Psoas muscle (tissue), 8 donors: ENCODE results near the gene TENM4. TPM values are rescaled to one million over a fixed set of nuclear protein-coding genes. Genes with fewer than 3 reads are reported as not detected.
A peak's percentile ranks its signal among the peaks of the same experiment; 100 is the strongest.

Experiments used
- ATAC-seq, 4 donors: fragments of 200-7000 bp; cut with Tn5 transposase; one replicate each; pipeline ENCODE4 v1.9.1; 2020; ENCODE audit warnings: moderate library complexity in 3 of 4, mild to moderate bottlenecking in 2 of 4
- DNase-seq, 2 donors: peaks; one replicate each; pipeline ENCODE4 v3.0.0-alpha.2; 2020
- H3K27ac ChIP-seq: fragments of 200-600 bp; one replicate; pipeline ENCODE4 v1.8.0; 2022
- H3K27me3 ChIP-seq, 3 donors: fragments of 200-600 bp in 1 of 3; one replicate each; pipeline versions ENCODE4 v1.6.1 to v1.8.0; 2013 to 2022; ENCODE audit warnings: low read length in 2 of 3, mild to moderate bottlenecking in 2 of 3, moderate library complexity in 1 of 3; ENCODE audit not compliant: insufficient read depth in 3 of 3
- H3K36me3 ChIP-seq, 2 donors: fragments of 200-600 bp in 1 of 2; one replicate each; pipeline versions ENCODE4 v1.6.1 to v1.8.0; 2013 to 2022; ENCODE audit warnings: low read depth in 1 of 2, mild to moderate bottlenecking in 1 of 2, moderate library complexity in 1 of 2; ENCODE audit not compliant: insufficient read depth in 1 of 2
- H3K4me1 ChIP-seq: fragments of 200-600 bp; one replicate; pipeline ENCODE4 v1.8.0; 2022
- H3K4me3 ChIP-seq: fragments of 200-600 bp; one replicate; pipeline ENCODE4 v1.8.0; 2022; ENCODE audit warnings: mild to moderate bottlenecking
- H3K9me3 ChIP-seq: fragments of 200-600 bp; one replicate; pipeline ENCODE4 v1.8.0; 2022
- CTCF ChIP-seq: fragments of 200-600 bp; IDR thresholded peaks from one replicate; pipeline ENCODE4 v1.8.0; 2022; ENCODE audit warnings: antibody characterized with exemption
- WGBS, 3 donors: extraction: QIAGEN DNeasy Blood & Tissue Kit; methylation state at CpG; one replicate each; pipeline versions ENCODE4 v1.1.6 to v1.1.7; 2013; 5-methylcytosine and 5-hydroxymethylcytosine counted together
- intact Hi-C, 2 donors: fragments of 100-400 bp; cut with DNase I; formaldehyde crosslinking; loops; one replicate each; pipeline versions ENCODE4 v1.11.0 to v1.14.2; 2022
- polyA plus RNA-seq, 3 donors: library from polyadenylated mRNA; stranded (reverse); fragments of 200-250 nt; gene quantifications; one replicate each; pipeline ENCODE4 v1.2.3, GENCODE V29; 2013
- total RNA-seq, 4 donors: library from RNA; stranded (reverse); fragmentation: NEBNext Ultra II Directional in 2 of 4; extraction: Animal tissue kit (Norgen Biotek cat#: 25700) in 2 of 4; gene quantifications; one replicate each; pipeline versions ENCODE4 v1.2.1 to v1.2.4, GENCODE V29; 2021 to 2023
- donor health status: healthy with polysubstance abuse.
- donor health status: DM: no; HTN: no; CAD: no; lungs with moderate emphysema.
- donor health status: Bipolar disorder and iron deficiency.
- donor health status: healthy.
- donor health status: DM: yes; HTN: yes; CAD: no.
- donor health status: DM: no; HTN: no; CAD: no.
- donor health status: DM: no; HTN: no; CAD: no.
- donor health status: DM: yes; HTN: yes; CAD: no.

TENM4 gene
- total and polyA plus RNA-seq, 7 donors: 0.05 to 1.7 (median 0.48) TPM

- H3K27ac ChIP-seq: no peak overlapping the region
- no peaks in the 10 kb centered on the region for H3K36me3 ChIP-seq
- H3K27me3 ChIP-seq: no peaks in the 10 kb centered on the region
- DNase-seq: no peak
- ATAC-seq: peak; percentile 39 to 84 (median 59)
- intact Hi-C loops: no loop called here
- peaks cover 11% of the 10 kb centered on the region for H3K4me1 ChIP-seq
- no peak for TF ChIP-seq CTCF
- 20 to 28% (median 23%) methylated on average over 2 of the region's 2 CpGs for WGBS, 3 donors
- no peaks in the 10 kb centered on the region for H3K9me3 ChIP-seq
- no peak overlapping the region for H3K4me3 ChIP-seq
These were observed 339.2 kb downstream of the TENM4 start for GRCh38 chr11:79101656-79102055.

GRCh38 chr11:79100093-79100910 lies 340.5 kb downstream of the TENM4 start:
- peak; percentile 55 to 82 (median 75) for ATAC-seq
- intact Hi-C loops: no loop called here
- peak; percentile 62 for TF ChIP-seq CTCF
- no peaks in the 10 kb centered on the region for H3K27me3 ChIP-seq
- no peak overlapping the region for H3K4me3 ChIP-seq
- no peak overlapping the region for H3K27ac ChIP-seq
- no peak for DNase-seq
- WGBS, 3 donors: 52 to 64% (median 61%) methylated on average over 9 of the region's 9 CpGs
- no peaks in the 10 kb centered on the region for H3K9me3 ChIP-seq
- no peaks in the 10 kb centered on the region for H3K36me3 ChIP-seq
- peaks cover 11% of the 10 kb centered on the region for H3K4me1 ChIP-seq

GRCh38 chr11:79098146-79098545 lies 342.7 kb downstream of the TENM4 start:
- ATAC-seq: no peak
- Histone ChIP-seq H3K4me1 (peaks cover 11% of the 10 kb centered on the region), H3K9me3 (no peaks in the 10 kb centered on the region), H3K4me3 (no peak overlapping the region), H3K36me3 (no peaks in the 10 kb centered on the region), H3K27ac (no peak overlapping the region), H3K27me3 (peaks cover 0 to 2% (median 0%) of the 10 kb centered on the region in 3 donors)
- DNase-seq: no peak
- TF ChIP-seq CTCF: no peak
- intact Hi-C loops: loop anchor here in 1 of 2 donors (2.0 to 5.0 kb wide), 2 partner anchors 296 to 451 kb away; no protein-coding TSS in a partner anchor
- WGBS, 3 donors: 29 to 52% (median 30%) methylated on average over 2 of the region's 2 CpGs

- peaks cover 0 to 2% (median 0%) of the 10 kb centered on the region in 3 donors for H3K27me3 ChIP-seq
- intact Hi-C loops: loop anchor here in 1 of 2 donors (5.0 kb wide), 1 partner anchor 295 kb away; no protein-coding TSS in a partner anchor
- TF ChIP-seq CTCF: no peak
- no peak overlapping the region for H3K27ac ChIP-seq
- H3K4me3 ChIP-seq: no peak overlapping the region
- ATAC-seq (no peak), DNase-seq (peak in 1 of 2 donors; percentile 25)
- no peaks in the 10 kb centered on the region for H3K9me3 ChIP-seq
- H3K36me3 ChIP-seq: no peaks in the 10 kb centered on the region
- 38 to 49% (median 41%) methylated on average over 8 of the region's 8 CpGs for WGBS, 3 donors
- H3K4me1 ChIP-seq: peaks cover 10% of the 10 kb centered on the region
These were observed 343.5 kb downstream of the TENM4 start for GRCh38 chr11:79097246-79097875.
